ENCODE measurements around the gene TEAD1. TPM values are rescaled to one million over a fixed set of nuclear protein-coding genes. Genes with fewer than 3 reads are reported as not detected.

The TEAD1 gene
- polyA plus RNA-seq, 1 donor (not counting 4 experiments of a cell fraction or from before 2014, with no cell fraction given): 32.7 TPM

DNA sequence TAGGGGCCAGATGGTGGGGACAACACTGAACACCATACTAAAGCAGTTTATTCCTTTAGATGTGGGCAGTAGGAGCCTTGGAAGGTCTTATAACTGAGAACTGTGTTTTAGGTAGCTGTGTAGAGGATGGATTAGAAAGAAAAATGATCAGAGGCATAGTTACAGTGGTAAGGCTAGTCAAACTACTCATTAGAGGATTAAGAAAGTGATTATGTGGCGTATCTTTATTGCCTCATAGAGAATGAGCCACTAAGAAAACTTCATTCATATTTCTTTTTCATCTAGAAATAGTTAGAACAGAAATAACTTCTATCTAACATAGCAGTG lies 179.1 kb downstream of the TEAD1 start:
- H3K79me2 ChIP-seq (ENCODE audit: control insufficient read depth, insufficient read depth, low read length): peaks cover 68% of the 10 kb centered on the region

DNA sequence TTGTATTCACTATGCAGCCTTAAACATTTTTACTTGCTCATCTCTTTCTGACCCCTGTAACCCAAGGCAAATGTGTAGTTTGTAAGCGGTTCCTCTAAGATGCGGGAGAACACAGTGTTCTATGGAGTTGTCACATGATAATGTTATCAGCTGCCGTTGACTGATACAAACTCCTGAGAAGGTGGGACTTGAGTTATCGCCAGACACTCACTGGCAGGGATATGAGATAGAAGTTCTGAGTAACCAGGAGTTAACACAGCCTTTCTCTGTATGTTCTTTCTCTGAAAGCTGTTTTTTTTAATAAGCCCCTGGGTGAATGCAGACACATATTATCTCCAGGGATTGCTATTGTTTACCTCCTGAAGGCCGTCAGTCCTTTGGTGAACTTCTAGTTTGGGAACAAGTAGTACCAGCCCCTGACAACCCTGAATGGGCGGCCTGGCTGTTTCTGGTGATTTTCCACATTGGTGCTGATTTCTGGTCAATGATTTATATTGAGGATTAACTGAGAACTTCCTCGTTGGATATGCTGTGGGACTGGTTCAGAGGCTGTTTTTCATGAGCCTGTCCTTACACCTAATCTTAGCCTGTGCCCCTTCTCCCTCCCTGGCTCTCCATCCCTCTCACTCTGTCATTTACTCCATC lies 179.6 kb downstream of the TEAD1 start:
- dilution Hi-C loops (cut with MboI; ENCODE audit: extremely low pct_ligation_motif_present, low sequenced_read_pairs): no loop called here
- H2AFZ ChIP-seq (ENCODE audit: control insufficient read depth, low read length): no peak overlapping the region
- no peak overlapping the region for H3K4me2 ChIP-seq (ENCODE audit: control insufficient read depth, extremely low read depth, insufficient read depth, low read depth, low read length)
- peaks cover 26% of the 10 kb centered on the region for H3K4me1 ChIP-seq (ENCODE audit: control insufficient read depth, extremely low read depth, insufficient read depth, low read length)
- no peak overlapping the region for H3K9ac ChIP-seq (ENCODE audit: control insufficient read depth, extremely low read depth, insufficient read depth, low read length)
- no peak overlapping the region for H3K27ac ChIP-seq (ENCODE audit: control insufficient read depth, insufficient read depth, low read length)
- no peaks in the 10 kb centered on the region for H3K27me3 ChIP-seq (ENCODE audit: control insufficient read depth, extremely low read depth, insufficient read depth, low read length)
- TF ChIP-seq EZH2 (IDR thresholded peaks at IDR 0.05; ENCODE audit: low read length): no peak
- TF ChIP-seq, protein P1, sequence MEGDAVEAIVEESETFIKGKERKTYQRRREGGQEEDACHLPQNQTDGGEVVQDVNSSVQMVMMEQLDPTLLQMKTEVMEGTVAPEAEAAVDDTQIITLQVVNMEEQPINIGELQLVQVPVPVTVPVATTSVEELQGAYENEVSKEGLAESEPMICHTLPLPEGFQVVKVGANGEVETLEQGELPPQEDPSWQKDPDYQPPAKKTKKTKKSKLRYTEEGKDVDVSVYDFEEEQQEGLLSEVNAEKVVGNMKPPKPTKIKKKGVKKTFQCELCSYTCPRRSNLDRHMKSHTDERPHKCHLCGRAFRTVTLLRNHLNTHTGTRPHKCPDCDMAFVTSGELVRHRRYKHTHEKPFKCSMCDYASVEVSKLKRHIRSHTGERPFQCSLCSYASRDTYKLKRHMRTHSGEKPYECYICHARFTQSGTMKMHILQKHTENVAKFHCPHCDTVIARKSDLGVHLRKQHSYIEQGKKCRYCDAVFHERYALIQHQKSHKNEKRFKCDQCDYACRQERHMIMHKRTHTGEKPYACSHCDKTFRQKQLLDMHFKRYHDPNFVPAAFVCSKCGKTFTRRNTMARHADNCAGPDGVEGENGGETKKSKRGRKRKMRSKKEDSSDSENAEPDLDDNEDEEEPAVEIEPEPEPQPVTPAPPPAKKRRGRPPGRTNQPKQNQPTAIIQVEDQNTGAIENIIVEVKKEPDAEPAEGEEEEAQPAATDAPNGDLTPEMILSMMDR (optimal IDR thresholded peaks at IDR 0.05 in 1 of 3, IDR thresholded peaks at IDR 0.05 in 1 of 3, conservative IDR thresholded peaks at IDR 0.05 in 1 of 3; ENCODE audit: extremely low read depth in 1 of 3, insufficient read depth in 2 of 3, low read length in 3 of 3): no peak
- no peaks in the 10 kb centered on the region for H4K20me1 ChIP-seq (ENCODE audit: control insufficient read depth, extremely low read depth, insufficient read depth, low read length)
- peaks cover 66% of the 10 kb centered on the region for H3K79me2 ChIP-seq (ENCODE audit: control insufficient read depth, insufficient read depth, low read length)
- peaks cover 6% of the 10 kb centered on the region for H3K9me1 ChIP-seq (ENCODE audit: control insufficient read depth, extremely low read depth, insufficient read depth, low read length)
- H3K9me3 ChIP-seq (ENCODE audit: control insufficient read depth, low read depth, low read length): no peaks in the 10 kb centered on the region
- peak; percentile 46 for FAIRE-seq
- H3K4me3 ChIP-seq (ENCODE audit: control insufficient read depth in 2 of 3, extremely low read depth in 1 of 3, insufficient read depth in 2 of 3, low read depth in 1 of 3, low read length in 3 of 3): no peak overlapping the region
- H3K36me3 ChIP-seq (ENCODE audit: control insufficient read depth in 2 of 2, extremely low read depth in 1 of 2, insufficient read depth in 2 of 2, low read length in 2 of 2): peaks cover 0 to 4% of the 10 kb centered on the region in 2 experiments
- DNase-seq (ENCODE audit: low read depth, low spot score): no peak

More for the DNA sequence above, 179.1 kb downstream of the TEAD1 start:
- TF ChIP-seq, protein P1 (optimal IDR thresholded peaks at IDR 0.05 in 1 of 3, IDR thresholded peaks at IDR 0.05 in 1 of 3, conservative IDR thresholded peaks at IDR 0.05 in 1 of 3; ENCODE audit: extremely low read depth in 1 of 3, insufficient read depth in 2 of 3, low read length in 3 of 3): no peak
- TF ChIP-seq EZH2 (IDR thresholded peaks at IDR 0.05; ENCODE audit: low read length): no peak
- dilution Hi-C loops (cut with MboI; ENCODE audit: extremely low pct_ligation_motif_present, low sequenced_read_pairs): no loop called here
- Histone ChIP-seq H4K20me1 (ENCODE audit: control insufficient read depth, extremely low read depth, insufficient read depth, low read length) (no peaks in the 10 kb centered on the region), H3K27ac (ENCODE audit: control insufficient read depth, insufficient read depth, low read length) (peak overlapping the region; percentile 28), H3K4me3 (ENCODE audit: control insufficient read depth in 2 of 3, extremely low read depth in 1 of 3, insufficient read depth in 2 of 3, low read depth in 1 of 3, low read length in 3 of 3) (no peak overlapping the region), H3K27me3 (ENCODE audit: control insufficient read depth, extremely low read depth, insufficient read depth, low read length) (no peaks in the 10 kb centered on the region), H3K9ac (ENCODE audit: control insufficient read depth, extremely low read depth, insufficient read depth, low read length) (no peak overlapping the region), H3K9me3 (ENCODE audit: control insufficient read depth, low read depth, low read length) (no peaks in the 10 kb centered on the region), H3K4me2 (ENCODE audit: control insufficient read depth, extremely low read depth, insufficient read depth, low read depth, low read length) (peak overlapping the region; percentile 23), H3K9me1 (ENCODE audit: control insufficient read depth, extremely low read depth, insufficient read depth, low read length) (peaks cover 6% of the 10 kb centered on the region), H2AFZ (ENCODE audit: control insufficient read depth, low read length) (no peak overlapping the region), H3K4me1 (ENCODE audit: control insufficient read depth, extremely low read depth, insufficient read depth, low read length) (peaks cover 26% of the 10 kb centered on the region), H3K36me3 (ENCODE audit: control insufficient read depth in 2 of 2, extremely low read depth in 1 of 2, insufficient read depth in 2 of 2, low read length in 2 of 2) (peaks cover 0 to 4% of the 10 kb centered on the region in 2 experiments)
- no peak for DNase-seq (ENCODE audit: low read depth, low spot score)
- FAIRE-seq: no peak
